NCI-H446 treated with DMSO at 0.1 percent for 48 hours (cell line): ENCODE measurements around the gene ABHD12B.

Experiments used
- DNase-seq: peaks from one replicate; lab custom pipeline; 2025; lab: John Stamatoyannopoulos, UW

ABHD12B gene

GRCh38 chr14:50871914-50872732, at the start of gene ABHD12B:
ABHD12B (plus strand) TSS chr14:50872053; CDS start chr14:50872175, 122 bp downstream.
- DNase-seq: no peak

- no peak for DNase-seq
Measured at GRCh38 chr14:50822501-50823042, 49.3 kb upstream of the ABHD12B start.

- no peak for DNase-seq
Measured at GRCh38 chr14:50823051-50823761, 48.6 kb upstream of the ABHD12B start.

- no peak for DNase-seq
Measured at GRCh38 chr14:50823762-50824636, 47.9 kb upstream of the ABHD12B start.

GRCh38 chr14:50825307-50825706, 46.5 kb upstream of the ABHD12B start:
- DNase-seq: no peak

DNA sequence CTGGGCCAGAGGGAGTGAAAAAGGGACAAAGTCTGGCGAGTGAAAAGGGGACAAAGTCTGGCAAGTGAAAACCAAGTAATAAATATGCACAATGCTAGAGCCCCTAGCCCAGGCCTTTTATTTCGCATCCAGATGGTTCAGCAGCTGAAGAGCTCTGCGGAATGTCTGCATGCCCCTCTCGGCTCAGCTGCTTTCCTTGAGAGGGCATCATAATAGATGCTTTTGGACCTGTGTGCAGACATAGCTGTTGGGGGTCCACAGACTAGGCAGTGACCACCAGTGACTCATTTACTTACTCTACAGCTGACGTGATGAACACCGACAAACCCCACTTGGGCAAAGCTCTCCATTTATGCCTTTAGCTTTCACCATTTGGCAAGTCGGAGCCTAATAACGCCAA, 45.2 kb upstream of the ABHD12B start:
- DNase-seq: peak; percentile 35

- no peak for DNase-seq
Measured at GRCh38 chr14:50828721-50829488, 42.9 kb upstream of the ABHD12B start.

DNA sequence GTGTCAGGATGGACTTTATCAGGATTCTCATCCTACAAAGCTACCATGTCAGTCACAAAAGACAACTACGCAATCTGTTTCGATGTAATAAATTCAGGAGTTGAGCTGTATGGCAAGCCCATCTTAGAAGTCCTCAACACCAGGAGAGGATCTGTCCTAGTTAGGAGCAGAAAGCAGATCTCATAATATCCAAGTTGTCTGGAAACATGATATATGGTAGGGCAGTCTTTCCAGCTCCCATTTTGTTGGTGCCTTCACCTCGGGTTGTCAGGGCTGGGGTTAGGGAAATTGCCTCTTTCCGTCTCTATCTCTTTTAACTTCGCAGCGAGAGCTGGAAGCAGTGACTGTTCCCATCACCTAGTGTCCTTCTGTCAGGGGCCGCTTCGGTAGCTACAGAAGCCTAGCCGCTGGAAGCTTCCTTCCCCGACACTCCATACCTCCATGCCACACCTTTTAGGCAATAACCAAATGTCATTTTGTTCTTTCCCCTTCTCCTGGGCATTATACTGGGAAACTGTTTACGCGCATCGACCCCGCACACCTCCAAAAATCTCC, 42.3 kb upstream of the ABHD12B start:
- DNase-seq: no peak

DNA sequence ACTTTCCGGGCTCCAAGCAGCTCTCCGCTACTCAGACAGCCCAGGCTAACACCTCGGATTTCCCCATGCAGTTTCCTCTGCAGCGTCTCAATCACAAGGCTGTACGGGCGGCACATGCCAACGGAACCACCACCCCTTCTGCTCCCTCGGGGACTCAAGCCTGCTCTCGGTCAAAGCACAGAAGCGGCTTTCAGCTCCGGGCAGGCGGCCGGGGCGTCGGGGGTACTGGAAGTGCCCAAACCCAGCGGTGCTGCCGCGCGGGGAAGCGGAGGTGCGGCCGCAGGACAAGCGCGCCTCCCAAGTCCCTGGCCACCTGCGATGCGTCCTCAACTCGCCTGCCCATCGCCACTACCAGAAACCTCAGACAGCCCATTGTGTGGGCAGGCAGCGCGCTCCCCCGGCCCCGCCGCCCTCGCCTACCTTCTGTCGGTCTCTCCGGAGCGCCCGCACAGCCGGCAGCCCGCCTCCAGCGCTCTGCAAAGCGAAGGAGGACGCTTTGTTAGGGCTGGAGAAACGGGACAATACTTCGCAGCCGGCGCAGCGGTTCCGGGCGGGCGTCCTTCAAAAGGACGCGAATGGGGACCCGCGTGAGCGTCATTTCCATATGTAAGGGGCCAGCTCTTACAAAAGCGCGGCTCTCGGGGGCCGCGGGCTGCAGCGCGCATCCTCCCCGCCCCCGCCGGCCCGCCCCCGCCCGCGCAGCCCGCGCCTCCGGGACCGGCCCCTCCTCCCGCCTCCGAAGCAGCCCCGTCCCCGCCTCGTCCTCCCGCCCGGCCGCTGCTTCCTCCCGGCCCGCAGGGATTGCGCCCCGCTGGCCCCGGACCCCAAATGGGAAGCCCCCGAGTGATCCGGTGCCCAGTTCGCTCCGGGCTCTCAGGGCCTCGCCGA, 41.6 kb upstream of the ABHD12B start:
- DNase-seq: no peak

DNA sequence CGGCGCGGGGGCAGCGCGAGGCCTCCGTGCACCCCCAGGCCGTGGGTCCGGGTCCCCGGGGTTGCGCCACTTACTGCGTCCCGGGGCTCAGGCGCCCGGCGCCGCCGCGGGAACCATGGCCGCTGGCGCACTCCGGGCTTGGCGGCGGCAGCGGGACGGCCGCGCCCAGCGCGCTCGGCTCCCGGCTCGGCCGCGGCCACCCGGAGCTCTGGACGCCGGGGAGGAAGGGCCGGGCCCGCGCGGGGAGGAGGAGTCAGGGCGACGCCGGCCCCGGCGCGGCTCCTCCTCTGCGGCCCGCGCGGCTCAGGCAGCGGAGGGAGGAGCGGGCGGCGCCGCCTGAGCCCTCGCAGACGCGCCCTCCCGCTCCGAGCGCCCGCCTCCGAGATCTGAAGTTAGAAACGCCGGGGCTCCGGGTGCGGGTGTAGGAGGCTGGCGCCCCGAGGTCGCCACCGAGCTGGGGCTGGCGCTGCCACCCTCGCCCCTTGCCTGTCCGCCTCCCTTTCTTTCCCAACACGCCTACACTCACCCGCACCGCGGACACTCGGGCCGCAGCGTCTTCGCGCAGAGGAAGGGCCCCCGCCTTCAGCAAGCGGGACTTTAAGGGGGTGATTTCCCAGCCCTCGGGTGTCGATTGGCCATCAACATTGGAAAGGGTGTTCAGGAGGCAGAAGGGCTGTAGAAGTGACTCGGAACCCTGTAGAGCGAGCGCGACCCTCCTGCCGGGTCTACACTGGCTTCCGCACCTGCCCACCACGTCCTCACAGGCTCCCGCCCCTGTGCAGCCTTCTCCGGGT, 40.7 kb upstream of the ABHD12B start, which contains the start of gene NIN:
NIN (minus strand) TSS at position 231 of the 794 bp plus-strand sequence. CDS start 9,106 bp downstream, outside the sequence.
- peak; percentile 46 for DNase-seq

DNA sequence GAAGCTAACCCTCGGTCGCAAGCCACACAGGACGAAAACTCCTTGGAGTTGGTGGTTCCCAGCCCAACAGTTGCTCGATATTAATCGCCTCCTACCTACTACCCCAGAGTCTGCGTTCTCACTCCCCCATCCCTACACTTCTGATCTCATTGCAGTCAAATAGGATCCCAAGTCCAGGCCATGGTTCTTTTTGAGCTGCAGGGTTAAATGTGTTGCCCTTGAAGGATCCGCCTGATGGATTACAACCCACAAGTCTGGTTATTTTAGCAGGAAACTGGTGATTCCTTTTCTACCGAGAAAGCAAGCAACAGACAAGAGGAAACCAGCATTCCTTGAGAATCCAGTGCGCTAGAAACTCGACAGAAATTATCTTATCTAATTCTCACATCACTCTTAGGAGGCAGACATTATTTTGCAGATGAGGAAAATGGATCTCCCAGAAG, 40.1 kb upstream of the ABHD12B start:
- DNase-seq: no peak

DNA sequence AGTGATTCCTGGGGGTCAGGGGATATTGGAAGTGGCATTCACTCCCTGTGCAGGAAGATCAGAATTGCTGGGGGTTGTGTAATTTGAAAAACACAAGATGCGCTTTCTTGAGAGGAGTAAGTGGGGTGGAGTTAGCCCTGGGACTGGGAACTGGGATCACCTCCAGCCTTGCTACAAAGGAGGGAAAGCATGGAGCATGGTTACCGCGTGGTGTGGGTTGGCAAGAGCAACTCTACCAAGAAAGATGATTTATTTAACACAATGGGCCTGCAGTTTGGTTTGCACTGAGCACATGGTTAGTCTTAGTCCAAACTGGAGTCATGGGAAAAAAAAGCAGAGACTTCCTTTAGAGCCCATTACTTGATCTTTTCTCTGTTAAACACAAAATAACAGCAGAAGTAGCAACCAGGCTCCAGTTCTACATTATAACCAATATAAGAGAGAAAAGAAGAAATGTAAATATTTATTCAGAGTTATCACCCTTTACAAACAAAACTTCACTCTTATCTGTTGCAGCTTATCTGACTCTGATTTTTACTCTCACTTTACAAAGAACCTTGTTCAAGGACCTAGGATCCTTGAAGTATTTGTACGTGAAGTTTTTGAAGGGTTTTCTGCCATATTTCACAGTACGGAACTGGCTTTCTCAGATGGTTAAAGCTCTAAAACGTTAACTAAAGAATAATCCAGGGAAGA, 38.8 kb upstream of the ABHD12B start:
- no peak for DNase-seq

GRCh38 chr14:50834802-50835276, 37.0 kb upstream of the ABHD12B start:
- DNase-seq: no peak

DNA sequence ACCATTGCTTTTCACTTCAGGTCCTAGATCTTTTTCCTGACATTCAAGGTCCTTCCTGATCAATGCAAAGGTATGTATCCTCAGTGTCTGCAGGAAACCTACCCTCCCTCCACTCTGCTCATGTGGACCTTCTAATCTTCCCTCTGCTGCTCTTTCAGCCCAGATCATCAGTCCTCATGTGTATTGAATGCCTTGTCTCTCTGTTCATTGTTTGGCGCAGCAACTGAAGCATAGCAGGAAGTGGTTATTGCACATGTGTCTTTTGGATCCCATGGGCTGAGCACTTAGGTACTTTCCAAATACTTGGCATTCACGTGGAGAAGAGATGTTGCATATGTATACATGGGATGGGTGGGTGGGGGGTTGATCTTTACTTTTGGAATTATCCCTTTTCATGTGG, 36.6 kb upstream of the ABHD12B start:
- no peak for DNase-seq

DNA sequence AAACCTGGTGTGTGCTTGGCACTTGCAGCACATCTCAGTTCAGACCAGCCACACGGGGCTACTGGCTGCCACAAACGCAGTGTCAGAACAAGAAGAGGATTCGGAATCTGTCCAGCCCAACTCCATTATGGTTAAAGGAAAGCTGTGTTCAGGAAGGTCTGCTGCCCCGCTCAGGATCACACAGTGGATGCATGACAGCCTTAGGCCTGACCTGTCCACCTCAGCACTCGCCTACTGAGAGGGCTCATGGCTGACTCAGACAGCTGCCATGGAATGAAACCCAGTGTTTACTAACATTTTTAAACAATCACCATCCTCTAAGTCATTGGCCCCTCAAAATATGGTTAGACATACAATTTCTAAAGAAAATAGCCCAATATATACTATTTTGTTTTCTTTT, 35.3 kb upstream of the ABHD12B start:
- DNase-seq: no peak

DNA sequence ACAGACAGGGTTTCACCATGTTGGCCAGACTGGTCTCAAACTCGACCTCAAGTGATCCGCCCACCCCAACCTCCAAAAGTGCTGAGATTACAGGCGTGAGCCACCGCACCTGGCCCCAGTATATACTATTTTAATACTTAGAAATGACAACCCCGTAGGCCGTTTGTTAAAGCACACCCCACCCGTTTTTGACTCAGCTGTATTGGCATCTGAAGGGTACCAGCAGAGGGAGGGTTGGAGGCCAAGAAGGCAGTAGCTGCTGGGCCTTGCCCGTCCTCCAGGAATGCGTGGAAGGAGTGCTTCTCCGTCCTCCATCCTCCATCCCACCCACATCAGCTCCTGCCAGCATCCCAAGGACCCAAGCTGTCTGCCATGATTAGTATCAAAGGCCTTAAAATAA, 34.6 kb upstream of the ABHD12B start:
- no peak for DNase-seq

DNA sequence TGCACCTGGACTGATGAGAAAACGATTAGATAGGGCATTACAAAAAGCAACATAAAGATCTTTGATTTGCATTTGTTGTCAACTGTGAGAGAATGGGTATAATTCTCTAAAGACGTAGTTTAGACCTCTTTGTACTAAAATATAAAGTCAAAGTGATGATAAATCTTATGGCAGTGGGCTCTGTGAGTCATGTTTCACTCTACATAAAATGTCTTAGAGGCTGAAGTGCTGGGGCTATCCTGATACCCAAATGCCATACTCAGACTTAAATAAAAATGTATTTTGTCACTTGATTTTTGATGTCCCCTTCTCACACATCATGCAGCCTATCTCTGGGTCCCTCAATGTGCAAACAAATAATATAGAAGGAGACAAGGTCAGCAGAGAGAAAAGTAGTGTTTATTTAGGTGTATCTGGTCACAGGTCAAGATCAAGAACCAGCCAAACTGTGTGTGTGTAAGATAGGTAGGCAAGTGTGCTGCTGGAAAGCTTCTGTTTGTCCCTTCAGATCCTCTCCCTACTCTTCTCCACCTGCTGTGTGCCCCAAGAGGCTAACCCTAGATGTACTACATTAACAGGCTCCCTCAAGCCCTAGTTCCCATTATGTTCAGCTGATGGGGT, 33.9 kb upstream of the ABHD12B start:
- DNase-seq: no peak

GRCh38 chr14:50839048-50839447, 32.8 kb upstream of the ABHD12B start:
- DNase-seq: no peak
